ENCODE data around the gene RPL41.
A peak's percentile ranks its signal among the peaks of the same experiment; 100 is the strongest.
"Not testable (repeated sequence)": the region's sequence is repeated elsewhere in the genome, so short reads cannot be mapped to it uniquely, and the experiment has no call there.

The RPL41 gene

GRCh38 chr12:56153678-56154065 lies 37.2 kb downstream of the RPL41 start:
- in situ Hi-C loops (cut with MboI; ENCODE audit: low pct_unique_long_range_greater_than_20kb, low sequenced_read_pairs, unreplicated experiment), result no loop called here
- no peak for DNase-seq (ENCODE audit: low spot score)
- no peak for TF ChIP-seq CTCF (IDR thresholded peaks at IDR 0.05; ENCODE audit: extremely low read depth, insufficient read depth, missing control alignments)

- no peak for TF ChIP-seq CTCF (IDR thresholded peaks at IDR 0.05; ENCODE audit: extremely low read depth, insufficient read depth, missing control alignments)
- DNase-seq (ENCODE audit: low spot score), result no peak
- in situ Hi-C loops (cut with MboI; ENCODE audit: low pct_unique_long_range_greater_than_20kb, low sequenced_read_pairs, unreplicated experiment), result no loop called here
Observed at GRCh38 chr12:56154246-56154771, 37.9 kb downstream of the RPL41 start.

- DNase-seq (ENCODE audit: low spot score), result no peak
- in situ Hi-C loops (cut with MboI; ENCODE audit: low pct_unique_long_range_greater_than_20kb, low sequenced_read_pairs, unreplicated experiment), result no loop called here
- no peak for TF ChIP-seq CTCF (IDR thresholded peaks at IDR 0.05; ENCODE audit: extremely low read depth, insufficient read depth, missing control alignments)
Observed at GRCh38 chr12:56154818-56155217, 38.4 kb downstream of the RPL41 start.

GRCh38 chr12:56155256-56155845 lies 38.9 kb downstream of the RPL41 start:
- TF ChIP-seq CTCF (IDR thresholded peaks at IDR 0.05; ENCODE audit: extremely low read depth, insufficient read depth, missing control alignments), result no peak
- in situ Hi-C loops (cut with MboI; ENCODE audit: low pct_unique_long_range_greater_than_20kb, low sequenced_read_pairs, unreplicated experiment), result no loop called here
- DNase-seq (ENCODE audit: low spot score), result no peak

GRCh38 chr12:56156464-56157200 lies 40.2 kb downstream of the RPL41 start:
- DNase-seq (ENCODE audit: low spot score); in situ Hi-C loops (cut with MboI; ENCODE audit: low pct_unique_long_range_greater_than_20kb, low sequenced_read_pairs, unreplicated experiment): not testable (repeated sequence)

- peak; percentile 79 for DNase-seq (ENCODE audit: low spot score)
- peak; percentile 46 for TF ChIP-seq CTCF (IDR thresholded peaks at IDR 0.05; ENCODE audit: extremely low read depth, insufficient read depth, missing control alignments)
- in situ Hi-C loops (cut with MboI; ENCODE audit: low pct_unique_long_range_greater_than_20kb, low sequenced_read_pairs, unreplicated experiment), result no loop called here
Observed at GRCh38 chr12:56157201-56158028, 41.0 kb downstream of the RPL41 start.
